SK-N-SH (cell line): ENCODE data around the gene VPS35L. TPM values are rescaled to one million over a fixed set of nuclear protein-coding genes. Genes with fewer than 3 reads are reported as not detected.

Experiments used
- CTCF ChIA-PET: fragments of 300-600, 350-600 bp; formaldehyde crosslinking; extraction: SDS; loops from one replicate; lab custom pipeline; 2021; lab: Yijun Ruan, JAX
- POLR2A ChIA-PET: fragments of 350-600 bp; sonication (Branson Sonifier 250); formaldehyde crosslinking; extraction: SDS; loops from one replicate; lab custom pipeline; 2020; ENCODE audit warnings: antibody characterized with exemption, inconsistent platforms; lab: Yijun Ruan, JAX
- DNase-seq: peaks from one replicate; pipeline ENCODE4 v3.0.0; 2012
- H2AFZ ChIP-seq: fragments of 200-600 bp; sonication (generic); 2 replicates; pipeline ENCODE4 v1.8.1; 2016; ENCODE audit warnings: antibody characterized with exemption, mild to moderate bottlenecking, low read depth
- H3F3A ChIP-seq: fragments of 200-600 bp; sonication (generic); replicated peaks from 2 replicates; pipeline ENCODE3; 2016; ENCODE audit warnings: antibody characterized with exemption, mild to moderate bottlenecking; ENCODE audit not compliant: insufficient read depth
- H3K27ac ChIP-seq, 2 experiments: fragments of 200-500 bp in 1 of 2; fragments of 200-600 bp in 1 of 2; sonication (Bioruptor generic) in 1 of 2; sonication (generic), shearing (Covaris generic) in 1 of 2; 2 replicates each; pipeline versions ENCODE4 v1.5.1 to v1.6.1; 2014 to 2016; ENCODE audit warnings: low read depth in 2 of 2, inconsistent platforms in 1 of 2, low read length in 1 of 2, mild to moderate bottlenecking in 1 of 2, mixed read lengths in 1 of 2
- H3K27me3 ChIP-seq: fragments of 200-600 bp; sonication (generic), shearing (Covaris generic); 2 replicates; pipeline ENCODE4 v1.6.1; 2016; ENCODE audit warnings: mixed run types; ENCODE audit not compliant: insufficient read depth
- H3K36me3 ChIP-seq, 2 experiments: fragments of 200-500 bp in 1 of 2; fragments of 200-600 bp in 1 of 2; sonication (Bioruptor generic) in 1 of 2; sonication (generic) in 1 of 2; replicated peaks in 1 of 2; 2 replicates each; pipeline versions ENCODE3 to v1.5.1; 2014 to 2016; ENCODE audit warnings: low read length in 1 of 2, mild to moderate bottlenecking in 1 of 2; ENCODE audit not compliant: insufficient read depth in 2 of 2, control insufficient read depth in 1 of 2
- H3K4me1 ChIP-seq, 2 experiments: fragments of 200-500 bp in 1 of 2; fragments of 200-600 bp in 1 of 2; sonication (Bioruptor generic) in 1 of 2; sonication (generic), shearing (Covaris generic) in 1 of 2; 2 replicates each; pipeline versions ENCODE4 v1.5.1 to v1.6.1; 2014 to 2016; ENCODE audit warnings: low read depth in 1 of 2, low read length in 1 of 2, mixed run types in 1 of 2; ENCODE audit not compliant: insufficient read depth in 2 of 2, control insufficient read depth in 1 of 2
- H3K4me2 ChIP-seq: fragments of 200-600 bp; sonication (generic), shearing (Covaris generic); 2 replicates; pipeline ENCODE4 v1.6.1; 2017; ENCODE audit warnings: mixed run types
- H3K4me3 ChIP-seq, 2 experiments: fragments of 200-500 bp in 1 of 2; fragments of 200-600 bp in 1 of 2; sonication (Bioruptor generic) in 1 of 2; sonication (generic), shearing (Covaris generic) in 1 of 2; 2 replicates each; pipeline versions ENCODE4 v1.5.1 to v1.8.1; 2014 to 2016; ENCODE audit warnings: low read depth in 2 of 2, inconsistent platforms in 1 of 2, low read length in 1 of 2, mild to moderate bottlenecking in 1 of 2, mixed read lengths in 1 of 2, moderate library complexity in 1 of 2
- H3K79me2 ChIP-seq: fragments of 200-600 bp; sonication (generic); 2 replicates; pipeline ENCODE4 v1.8.1; 2017; ENCODE audit warnings: mild to moderate bottlenecking; ENCODE audit not compliant: insufficient read depth
- H3K9ac ChIP-seq: fragments of 200-600 bp; sonication (generic); 2 replicates; pipeline ENCODE4 v1.6.1; 2017; ENCODE audit warnings: mixed run types
- H3K9me2 ChIP-seq: fragments of 200-600 bp; sonication (generic); 2 replicates; pipeline ENCODE4 v1.6.1; 2017; ENCODE audit warnings: mixed run types
- H3K9me3 ChIP-seq: fragments of 200-600 bp; sonication (generic); 2 replicates; pipeline ENCODE4 v1.6.1; 2017; ENCODE audit warnings: mixed run types, mild to moderate bottlenecking, moderate library complexity
- H4K20me1 ChIP-seq: fragments of 200-600 bp; sonication (generic); 2 replicates; pipeline ENCODE4 v1.6.1; 2017; ENCODE audit warnings: mild to moderate bottlenecking, mixed run types; ENCODE audit not compliant: insufficient read depth
- CHD2 ChIP-seq: fragments of 150-350 bp; IDR thresholded peaks from 2 replicates; pipeline ENCODE4 v1.6.1; 2018; ENCODE audit warnings: low read length; ENCODE audit not compliant: partially characterized antibody
- FOXJ3 ChIP-seq: sonication (generic); formaldehyde crosslinking; IDR thresholded peaks from 2 replicates; pipeline ENCODE4 v1.5.1; 2020; ENCODE audit warnings: mild to moderate bottlenecking, missing genetic modification reagents
- FOXM1 ChIP-seq: IDR thresholded peaks from 2 replicates; pipeline ENCODE4 v1.4.0; 2012; ENCODE audit warnings: low read depth, mild to moderate bottlenecking
- MEF2A ChIP-seq: IDR thresholded peaks from 2 replicates; pipeline ENCODE4 v1.4.0; 2012; ENCODE audit warnings: low read depth, borderline replicate concordance
- NRF1 ChIP-seq: IDR thresholded peaks from 2 replicates; pipeline ENCODE4 v1.6.1; 2012; ENCODE audit warnings: low read depth, mild to moderate bottlenecking, low read length
- PBX3 ChIP-seq: IDR thresholded peaks from 2 replicates; pipeline ENCODE4; 2012
- POLR2AphosphoS5 ChIP-seq: IDR thresholded peaks from 2 replicates; pipeline ENCODE4 v1.6.1; 2012; ENCODE audit warnings: low read depth, low read length
- RCOR1 ChIP-seq: fragments of 150-350 bp; IDR thresholded peaks from 2 replicates; pipeline ENCODE4 v1.6.1; 2017; ENCODE audit warnings: antibody characterized with exemption, low read length
- RFX5 ChIP-seq: IDR thresholded peaks from 2 replicates; pipeline ENCODE4 v1.6.1; 2012; ENCODE audit warnings: mild to moderate bottlenecking, improper control_type of control experiment, low read length
- SIN3A ChIP-seq: IDR thresholded peaks from 2 replicates; pipeline ENCODE4 v1.6.1; 2012; ENCODE audit warnings: low read depth, mild to moderate bottlenecking, low read length, moderate library complexity, borderline replicate concordance
- TAF1 ChIP-seq: IDR thresholded peaks from 2 replicates; pipeline ENCODE4 v1.6.1; 2012; ENCODE audit warnings: low read depth, mild to moderate bottlenecking, low read length, moderate library complexity, borderline replicate concordance
- USF2 ChIP-seq: fragments of 150-350 bp; IDR thresholded peaks from 2 replicates; pipeline ENCODE4 v1.6.1; 2017; ENCODE audit warnings: antibody characterized with exemption, low read length, low read depth, borderline replicate concordance
- YY1 ChIP-seq: IDR thresholded peaks from 2 replicates; pipeline ENCODE4 v1.4.0; 2012; ENCODE audit warnings: low read depth, mild to moderate bottlenecking
- ZBTB33 ChIP-seq: IDR thresholded peaks from 2 replicates; pipeline ENCODE4 v1.4.0; 2012; ENCODE audit warnings: low read depth, borderline replicate concordance
- WGBS: methylation state at CpG from one replicate; pipeline ENCODE4 v1.1.6; 2017; ENCODE audit warnings: low lambda C conversion rate; 5-methylcytosine and 5-hydroxymethylcytosine counted together
- polyA plus RNA-seq, 3 experiments: library from polyadenylated mRNA; depleted of rRNA; stranded (reverse); fragments of >200 nt; gene quantifications; 2 replicates each; pipeline ENCODE4 v1.2.3, GENCODE V29; 2012
- TF ChIP-seq, protein P1 (sequence below): fragments of 200-600 bp; sonication (generic); IDR thresholded peaks from 2 replicates; pipeline ENCODE4 v1.6.1; 2017; ENCODE audit warnings: antibody characterized with exemption, mild to moderate bottlenecking, moderate library complexity
- TF ChIP-seq, protein P2 (sequence below): fragments of 150-350 bp; IDR thresholded peaks from 2 replicates; pipeline ENCODE4 v1.6.1; 2016; ENCODE audit warnings: mild to moderate bottlenecking, low read depth, low read length
- TF ChIP-seq, protein P3 (sequence below): IDR thresholded peaks from 2 replicates; pipeline ENCODE4 v1.6.1; 2012; ENCODE audit warnings: mild to moderate bottlenecking, low read depth, low read length, moderate library complexity

Gene VPS35L
- polyA plus RNA-seq, 1 of the 3 experiments (the other 2 are of a cell fraction): 35.3 TPM

DNA sequence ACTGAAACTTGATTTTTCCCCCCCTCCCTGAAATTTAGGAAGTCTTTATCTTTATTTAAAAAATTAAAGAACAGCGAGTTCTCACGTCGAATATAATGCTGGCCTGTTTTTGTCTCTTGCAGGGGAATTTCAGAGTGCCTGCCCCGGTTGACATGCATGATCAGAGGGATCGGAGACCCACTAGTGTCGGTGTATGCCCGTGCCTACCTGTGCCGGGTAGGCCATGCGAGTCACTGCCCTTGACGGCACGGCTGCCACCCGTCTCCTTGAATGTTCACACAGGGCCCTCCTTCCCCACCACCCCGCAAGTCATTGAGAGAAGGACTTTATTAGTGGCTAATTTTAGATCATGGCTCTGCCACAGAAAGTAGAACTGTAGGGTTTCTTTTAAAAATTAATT is 54.7 kb downstream of the VPS35L start:
- CTCF ChIA-PET: interaction anchor here (1.8 kb wide), 1 partner anchor 8 kb away, joined by 10 read pairs; no protein-coding TSS in a partner anchor
- WGBS: 99% methylated on average over 13 of the region's 13 CpGs
- Histone ChIP-seq H3K9ac (no peak overlapping the region), H2AFZ (no peak overlapping the region), H3K9me3 (no peaks in the 10 kb centered on the region), H3K79me2 (no peaks in the 10 kb centered on the region), H3K4me2 (no peak overlapping the region), H3K4me3 (no peak overlapping the region), H3K9me2 (no peaks in the 10 kb centered on the region), H3F3A (no peaks in the 10 kb centered on the region), H4K20me1 (no peaks in the 10 kb centered on the region), H3K36me3 (peaks cover 25 to 54% of the 10 kb centered on the region in 2 experiments)
- POLR2A ChIA-PET: no interaction called here
- DNase-seq: no peak
- TF ChIP-seq ZBTB33 (no peak), CHD2 (no peak), PBX3 (no peak), POLR2AphosphoS5 (no peak)
- TF ChIP-seq, all 33 proteins: peak for 0
- Histone ChIP-seq H3K4me1 (no peaks in the 10 kb centered on the region), H3K27ac (no peak overlapping the region), H3K27me3 (no peaks in the 10 kb centered on the region)

DNA sequence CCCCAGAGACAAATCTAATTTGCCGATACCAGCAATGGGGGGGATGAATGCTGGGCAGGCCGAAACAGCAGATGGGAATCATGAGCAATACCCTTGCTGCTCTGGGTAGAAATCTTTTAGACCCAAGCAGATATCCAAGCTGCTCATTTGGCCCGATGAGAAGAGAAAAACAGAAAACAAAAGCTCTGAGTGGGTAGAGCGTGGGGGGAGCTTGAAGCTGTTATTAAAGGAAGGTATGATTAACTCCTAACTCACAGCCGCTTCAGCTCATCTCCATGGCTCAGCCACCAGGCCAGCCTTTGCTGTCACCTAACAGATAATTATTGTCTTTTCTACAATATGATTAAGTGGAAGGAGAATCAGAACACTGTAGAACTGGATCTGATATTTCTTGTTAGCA is 58.3 kb downstream of the VPS35L start:
- Histone ChIP-seq H3K36me3 (peaks cover 5 to 25% of the 10 kb centered on the region in 2 experiments), H3K9me2 (no peaks in the 10 kb centered on the region), H3K4me3 (no peak overlapping the region), H3K9me3 (no peaks in the 10 kb centered on the region), H3K4me1 (no peaks in the 10 kb centered on the region), H4K20me1 (no peaks in the 10 kb centered on the region), H3K4me2 (no peak overlapping the region), H2AFZ (no peak overlapping the region), H3K79me2 (no peaks in the 10 kb centered on the region), H3F3A (no peaks in the 10 kb centered on the region), H3K27me3 (no peaks in the 10 kb centered on the region), H3K27ac (no peak overlapping the region), H3K9ac (no peak overlapping the region)
- DNase-seq: no peak
- WGBS: 89% methylated on average over 5 of the region's 5 CpGs
- CTCF ChIA-PET: interaction anchor here (1.6 to 4.4 kb wide), 4 partner anchors 14 to 294 kb away, joined by 4 to 29 read pairs (median 6); no protein-coding TSS in a partner anchor
- POLR2A ChIA-PET: no interaction called here
- no peak for TF ChIP-seq NRF1
- TF ChIP-seq, protein P1, sequence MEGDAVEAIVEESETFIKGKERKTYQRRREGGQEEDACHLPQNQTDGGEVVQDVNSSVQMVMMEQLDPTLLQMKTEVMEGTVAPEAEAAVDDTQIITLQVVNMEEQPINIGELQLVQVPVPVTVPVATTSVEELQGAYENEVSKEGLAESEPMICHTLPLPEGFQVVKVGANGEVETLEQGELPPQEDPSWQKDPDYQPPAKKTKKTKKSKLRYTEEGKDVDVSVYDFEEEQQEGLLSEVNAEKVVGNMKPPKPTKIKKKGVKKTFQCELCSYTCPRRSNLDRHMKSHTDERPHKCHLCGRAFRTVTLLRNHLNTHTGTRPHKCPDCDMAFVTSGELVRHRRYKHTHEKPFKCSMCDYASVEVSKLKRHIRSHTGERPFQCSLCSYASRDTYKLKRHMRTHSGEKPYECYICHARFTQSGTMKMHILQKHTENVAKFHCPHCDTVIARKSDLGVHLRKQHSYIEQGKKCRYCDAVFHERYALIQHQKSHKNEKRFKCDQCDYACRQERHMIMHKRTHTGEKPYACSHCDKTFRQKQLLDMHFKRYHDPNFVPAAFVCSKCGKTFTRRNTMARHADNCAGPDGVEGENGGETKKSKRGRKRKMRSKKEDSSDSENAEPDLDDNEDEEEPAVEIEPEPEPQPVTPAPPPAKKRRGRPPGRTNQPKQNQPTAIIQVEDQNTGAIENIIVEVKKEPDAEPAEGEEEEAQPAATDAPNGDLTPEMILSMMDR: no peak
- TF ChIP-seq FOXM1: no peak
- TF ChIP-seq RCOR1: no peak
- TF ChIP-seq RFX5: no peak
- TF ChIP-seq USF2: no peak
- no peak for TF ChIP-seq MEF2A
- TF ChIP-seq, protein P2, sequence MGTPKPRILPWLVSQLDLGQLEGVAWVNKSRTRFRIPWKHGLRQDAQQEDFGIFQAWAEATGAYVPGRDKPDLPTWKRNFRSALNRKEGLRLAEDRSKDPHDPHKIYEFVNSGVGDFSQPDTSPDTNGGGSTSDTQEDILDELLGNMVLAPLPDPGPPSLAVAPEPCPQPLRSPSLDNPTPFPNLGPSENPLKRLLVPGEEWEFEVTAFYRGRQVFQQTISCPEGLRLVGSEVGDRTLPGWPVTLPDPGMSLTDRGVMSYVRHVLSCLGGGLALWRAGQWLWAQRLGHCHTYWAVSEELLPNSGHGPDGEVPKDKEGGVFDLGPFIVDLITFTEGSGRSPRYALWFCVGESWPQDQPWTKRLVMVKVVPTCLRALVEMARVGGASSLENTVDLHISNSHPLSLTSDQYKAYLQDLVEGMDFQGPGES: no peak
- no peak for TF ChIP-seq TAF1
- no peak for TF ChIP-seq SIN3A
- no peak for TF ChIP-seq FOXJ3 (CRISPR knock-in tag)
- TF ChIP-seq, protein P3, sequence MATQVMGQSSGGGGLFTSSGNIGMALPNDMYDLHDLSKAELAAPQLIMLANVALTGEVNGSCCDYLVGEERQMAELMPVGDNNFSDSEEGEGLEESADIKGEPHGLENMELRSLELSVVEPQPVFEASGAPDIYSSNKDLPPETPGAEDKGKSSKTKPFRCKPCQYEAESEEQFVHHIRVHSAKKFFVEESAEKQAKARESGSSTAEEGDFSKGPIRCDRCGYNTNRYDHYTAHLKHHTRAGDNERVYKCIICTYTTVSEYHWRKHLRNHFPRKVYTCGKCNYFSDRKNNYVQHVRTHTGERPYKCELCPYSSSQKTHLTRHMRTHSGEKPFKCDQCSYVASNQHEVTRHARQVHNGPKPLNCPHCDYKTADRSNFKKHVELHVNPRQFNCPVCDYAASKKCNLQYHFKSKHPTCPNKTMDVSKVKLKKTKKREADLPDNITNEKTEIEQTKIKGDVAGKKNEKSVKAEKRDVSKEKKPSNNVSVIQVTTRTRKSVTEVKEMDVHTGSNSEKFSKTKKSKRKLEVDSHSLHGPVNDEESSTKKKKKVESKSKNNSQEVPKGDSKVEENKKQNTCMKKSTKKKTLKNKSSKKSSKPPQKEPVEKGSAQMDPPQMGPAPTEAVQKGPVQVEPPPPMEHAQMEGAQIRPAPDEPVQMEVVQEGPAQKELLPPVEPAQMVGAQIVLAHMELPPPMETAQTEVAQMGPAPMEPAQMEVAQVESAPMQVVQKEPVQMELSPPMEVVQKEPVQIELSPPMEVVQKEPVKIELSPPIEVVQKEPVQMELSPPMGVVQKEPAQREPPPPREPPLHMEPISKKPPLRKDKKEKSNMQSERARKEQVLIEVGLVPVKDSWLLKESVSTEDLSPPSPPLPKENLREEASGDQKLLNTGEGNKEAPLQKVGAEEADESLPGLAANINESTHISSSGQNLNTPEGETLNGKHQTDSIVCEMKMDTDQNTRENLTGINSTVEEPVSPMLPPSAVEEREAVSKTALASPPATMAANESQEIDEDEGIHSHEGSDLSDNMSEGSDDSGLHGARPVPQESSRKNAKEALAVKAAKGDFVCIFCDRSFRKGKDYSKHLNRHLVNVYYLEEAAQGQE: no peak
- TF ChIP-seq YY1: no peak
